ENCODE results near the gene TAF1B.

Gene TAF1B

DNA sequence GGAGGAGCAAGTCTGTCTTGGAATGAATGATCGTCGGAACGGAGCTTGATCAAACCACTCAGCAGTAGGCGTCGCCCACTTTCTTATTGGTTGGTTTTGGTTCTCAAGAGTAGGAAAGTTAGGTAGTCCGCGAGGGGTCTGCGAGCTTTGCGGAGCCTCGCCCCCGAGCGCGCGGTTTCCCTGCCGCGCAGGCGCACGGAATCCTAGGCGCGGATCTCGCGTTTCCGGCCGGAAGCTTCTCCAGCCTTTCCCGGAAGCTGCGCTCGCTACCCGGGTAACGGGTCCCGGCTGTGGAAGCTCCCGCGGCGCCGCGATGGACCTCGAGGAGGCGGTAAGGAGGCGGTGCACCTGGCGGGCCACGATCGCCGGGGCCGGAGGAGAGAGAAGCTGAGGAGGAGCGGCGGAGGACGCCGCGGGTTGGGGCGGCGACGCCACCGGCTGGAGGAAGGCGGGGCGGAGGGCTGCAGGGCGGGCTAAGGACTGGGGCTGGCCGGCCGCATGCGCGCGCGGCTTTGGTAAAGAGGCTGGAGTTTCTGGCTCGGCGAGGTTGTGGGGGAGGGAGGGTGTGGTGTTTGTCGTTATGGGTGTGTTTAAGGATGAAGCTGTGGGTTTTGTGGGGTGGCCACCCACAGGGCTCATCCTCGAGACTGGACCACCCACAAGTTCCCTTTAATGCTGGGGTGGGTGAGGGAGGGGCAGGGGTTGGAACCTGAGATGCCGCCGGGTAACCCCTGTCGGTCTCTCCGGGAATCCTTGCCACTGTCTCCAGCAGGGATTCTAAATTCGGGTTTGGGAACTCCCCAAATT, at the start of gene TAF1B:
Gene TAF1B, plus strand, starts transcription at position 246 of the 807 bp plus-strand sequence. Its CDS starts 68 bp downstream, at position 314.
- no peaks in the 10 kb centered on the region for H4K20me1 ChIP-seq
- peak within 1 kb of the TSS; percentile 74 for H3K4me3 ChIP-seq
- peaks cover 28% of the 10 kb centered on the region for H3K4me1 ChIP-seq
- H3K9me3 ChIP-seq = no peaks in the 10 kb centered on the region
- H3K36me3 ChIP-seq = peaks cover 29% of the 10 kb centered on the region
- no peak for TF ChIP-seq Cebpa-rat (IDR thresholded peaks at IDR 0.05)
- H3K27me3 ChIP-seq = no peaks in the 10 kb centered on the region
- peak within 1 kb of the TSS; percentile 81 for H3K9ac ChIP-seq
- peak within 1 kb of the TSS; percentile 77 for H3K27ac ChIP-seq
- peak within 1 kb of the TSS; percentile 82 for H3K4me2 ChIP-seq

DNA sequence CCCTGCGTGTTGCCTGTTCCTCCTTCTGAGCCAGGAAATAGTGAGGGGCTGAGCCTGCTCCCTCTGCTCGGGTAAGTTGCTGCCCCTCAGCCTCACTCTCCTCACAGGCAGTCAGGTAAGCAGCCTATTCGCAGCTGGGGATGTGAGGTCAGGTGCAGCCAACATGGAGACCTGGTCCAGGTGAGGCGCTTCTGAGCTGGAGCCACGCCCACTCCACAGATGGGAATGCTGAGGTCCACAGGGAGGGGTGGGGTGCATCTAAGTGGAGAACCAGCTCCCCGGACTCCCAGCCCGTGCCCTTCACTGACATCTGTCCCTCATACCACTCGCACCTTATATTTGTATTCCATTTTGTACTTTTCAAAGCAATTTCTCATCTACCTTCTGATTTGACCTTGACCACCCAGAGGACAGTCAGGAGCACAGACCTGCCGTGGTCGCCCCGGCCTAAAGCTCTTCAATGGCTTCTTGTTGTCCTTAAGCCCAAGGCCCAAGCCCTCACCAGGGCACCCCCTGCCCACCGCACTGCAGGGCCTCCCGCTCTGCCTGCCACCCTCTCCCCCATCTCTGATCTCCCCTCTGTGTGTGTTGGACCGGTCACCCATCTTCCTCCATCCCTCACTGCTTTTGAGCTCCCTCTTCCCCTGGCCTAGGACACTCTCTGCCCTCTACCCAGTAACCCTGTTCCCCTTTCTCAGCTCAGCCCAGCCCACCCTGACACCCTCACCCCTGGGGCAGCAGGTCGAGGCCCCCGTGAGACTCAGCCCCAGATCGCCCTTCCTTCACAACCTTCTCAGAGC, 49.2 kb upstream of the TAF1B start:
- H3K9ac ChIP-seq = no peak overlapping the region
- no peaks in the 10 kb centered on the region for H3K27me3 ChIP-seq
- H3K4me2 ChIP-seq = peak overlapping the region; percentile 73
- peaks cover 79% of the 10 kb centered on the region for H3K4me1 ChIP-seq
- no peak for TF ChIP-seq Cebpa-rat (IDR thresholded peaks at IDR 0.05)
- no peak overlapping the region for H3K4me3 ChIP-seq
- peaks cover 12% of the 10 kb centered on the region for H3K9me3 ChIP-seq
- H3K27ac ChIP-seq = peak overlapping the region; percentile 75
- H3K36me3 ChIP-seq = no peaks in the 10 kb centered on the region
- H4K20me1 ChIP-seq = no peaks in the 10 kb centered on the region

DNA sequence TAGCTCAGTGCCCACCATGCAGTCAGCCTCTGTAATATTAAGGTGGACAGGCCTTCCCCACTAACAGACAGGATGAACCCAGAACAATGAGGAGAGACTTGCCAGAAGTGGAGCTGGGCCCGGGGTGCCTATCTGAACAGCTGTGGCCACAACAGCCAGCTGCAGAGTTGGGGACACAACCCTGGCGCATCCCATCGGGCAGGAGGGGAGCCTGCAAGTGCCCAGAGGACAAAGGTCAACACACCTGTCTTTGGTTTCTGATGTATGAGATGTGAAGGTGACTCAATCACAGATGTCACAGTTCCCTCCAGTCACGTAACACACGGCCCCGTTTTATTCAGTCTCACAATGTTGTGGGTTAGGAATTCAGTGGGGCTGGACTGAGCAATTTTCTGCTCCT, 48.2 kb upstream of the TAF1B start:
- Histone ChIP-seq H3K4me2 (no peak overlapping the region), H3K9ac (no peak overlapping the region), H3K4me1 (peaks cover 89% of the 10 kb centered on the region)

DNA sequence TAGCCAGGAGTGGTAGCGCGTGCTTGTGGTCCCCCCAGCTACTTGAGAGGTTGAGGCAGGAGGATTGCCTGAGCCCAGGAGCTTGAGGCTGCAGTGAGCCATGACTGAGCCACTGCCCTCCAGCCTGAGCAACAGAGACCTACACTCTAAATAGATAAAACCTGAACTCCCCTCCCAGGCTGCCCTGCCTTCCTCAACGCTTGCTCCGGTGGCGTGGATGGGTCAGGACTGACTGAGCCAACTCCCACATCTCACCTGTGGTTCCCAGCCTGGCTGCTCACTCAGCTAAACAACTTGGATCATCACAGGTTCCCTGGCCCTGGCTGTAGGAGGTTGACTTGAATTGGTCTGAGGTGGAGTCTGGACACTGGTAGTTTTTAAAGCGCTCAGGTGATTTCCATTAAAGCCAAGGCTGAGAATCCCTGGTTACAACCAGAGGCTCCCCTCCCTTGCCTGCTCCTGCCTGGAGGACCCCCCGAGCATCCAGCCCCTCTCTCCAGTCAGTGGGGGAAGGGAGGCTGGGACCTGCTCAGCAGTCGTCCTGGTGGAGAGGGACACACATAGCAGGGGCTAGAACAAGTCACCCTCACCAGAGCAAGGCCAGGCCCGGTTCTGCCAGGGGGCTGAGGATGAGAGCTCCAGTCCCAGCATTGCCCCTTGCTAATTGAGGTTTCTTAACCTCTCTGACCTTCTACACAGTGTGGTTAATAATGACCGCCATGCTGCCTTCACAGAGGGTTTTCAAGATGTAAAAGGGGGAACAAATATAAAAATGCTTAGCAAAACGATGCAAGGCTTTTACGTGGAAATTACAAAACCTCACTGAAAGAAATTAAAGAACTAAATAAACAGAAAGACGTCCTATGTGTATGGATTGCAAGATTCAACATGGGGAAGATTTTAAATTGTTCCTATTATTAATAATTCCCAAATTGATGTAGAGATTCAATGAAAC, 46.9 kb upstream of the TAF1B start:
- Histone ChIP-seq H4K20me1 (no peaks in the 10 kb centered on the region), H3K27me3 (no peaks in the 10 kb centered on the region), H3K27ac (peak overlapping the region; percentile 18; the same call in 1 of the 2 replicates), H3K9me3 (peaks cover 6% of the 10 kb centered on the region; the same call in 1 of the 2 replicates), H3K9ac (no peak overlapping the region), H3K36me3 (no peaks in the 10 kb centered on the region), H3K4me2 (peak overlapping the region; percentile 91), H3K4me3 (no peak overlapping the region), H3K4me1 (peaks cover 97% of the 10 kb centered on the region)
- no peak for TF ChIP-seq Cebpa-rat (IDR thresholded peaks at IDR 0.05)

More for the DNA sequence above, 48.2 kb upstream of the TAF1B start:
- no peaks in the 10 kb centered on the region for H4K20me1 ChIP-seq
- no peaks in the 10 kb centered on the region for H3K36me3 ChIP-seq
- no peak overlapping the region for H3K4me3 ChIP-seq
- H3K27ac ChIP-seq = peak overlapping the region; percentile 18; the same call in 1 of the 2 replicates
- H3K9me3 ChIP-seq = peaks cover 6% of the 10 kb centered on the region; the same call in 1 of the 2 replicates
- no peaks in the 10 kb centered on the region for H3K27me3 ChIP-seq
- TF ChIP-seq Cebpa-rat (IDR thresholded peaks at IDR 0.05) = no peak

DNA sequence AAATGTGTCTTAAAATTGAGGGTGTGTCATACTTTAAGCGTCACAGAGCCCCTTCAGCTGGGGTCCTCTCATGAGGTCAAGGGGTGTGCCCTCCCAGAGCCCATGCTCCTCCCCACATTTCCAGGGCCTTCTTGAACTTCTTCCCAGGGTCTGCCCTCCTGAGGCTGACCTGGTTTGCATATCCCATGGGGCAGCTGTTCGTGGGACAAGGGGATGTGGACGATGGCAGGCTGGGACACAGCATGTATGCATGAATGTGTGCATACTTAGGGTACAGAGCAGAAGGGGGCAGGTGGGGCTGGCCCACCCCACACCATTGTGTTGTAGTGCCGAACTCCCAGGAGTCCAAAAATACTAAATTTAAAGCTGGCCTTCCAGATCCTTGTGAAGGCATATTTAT, 46.2 kb upstream of the TAF1B start:
- H3K36me3 ChIP-seq = no peaks in the 10 kb centered on the region
- H3K9ac ChIP-seq = no peak overlapping the region
- no peaks in the 10 kb centered on the region for H4K20me1 ChIP-seq
- TF ChIP-seq Cebpa-rat (IDR thresholded peaks at IDR 0.05) = no peak
- peaks cover 6% of the 10 kb centered on the region; the same call in 1 of the 2 replicates for H3K9me3 ChIP-seq
- H3K4me2 ChIP-seq = peak overlapping the region; percentile 91
- H3K27ac ChIP-seq = peak overlapping the region; percentile 68; the same call in 1 of the 2 replicates
- peaks cover 98% of the 10 kb centered on the region for H3K4me1 ChIP-seq
- H3K4me3 ChIP-seq = no peak overlapping the region
- no peaks in the 10 kb centered on the region for H3K27me3 ChIP-seq

DNA sequence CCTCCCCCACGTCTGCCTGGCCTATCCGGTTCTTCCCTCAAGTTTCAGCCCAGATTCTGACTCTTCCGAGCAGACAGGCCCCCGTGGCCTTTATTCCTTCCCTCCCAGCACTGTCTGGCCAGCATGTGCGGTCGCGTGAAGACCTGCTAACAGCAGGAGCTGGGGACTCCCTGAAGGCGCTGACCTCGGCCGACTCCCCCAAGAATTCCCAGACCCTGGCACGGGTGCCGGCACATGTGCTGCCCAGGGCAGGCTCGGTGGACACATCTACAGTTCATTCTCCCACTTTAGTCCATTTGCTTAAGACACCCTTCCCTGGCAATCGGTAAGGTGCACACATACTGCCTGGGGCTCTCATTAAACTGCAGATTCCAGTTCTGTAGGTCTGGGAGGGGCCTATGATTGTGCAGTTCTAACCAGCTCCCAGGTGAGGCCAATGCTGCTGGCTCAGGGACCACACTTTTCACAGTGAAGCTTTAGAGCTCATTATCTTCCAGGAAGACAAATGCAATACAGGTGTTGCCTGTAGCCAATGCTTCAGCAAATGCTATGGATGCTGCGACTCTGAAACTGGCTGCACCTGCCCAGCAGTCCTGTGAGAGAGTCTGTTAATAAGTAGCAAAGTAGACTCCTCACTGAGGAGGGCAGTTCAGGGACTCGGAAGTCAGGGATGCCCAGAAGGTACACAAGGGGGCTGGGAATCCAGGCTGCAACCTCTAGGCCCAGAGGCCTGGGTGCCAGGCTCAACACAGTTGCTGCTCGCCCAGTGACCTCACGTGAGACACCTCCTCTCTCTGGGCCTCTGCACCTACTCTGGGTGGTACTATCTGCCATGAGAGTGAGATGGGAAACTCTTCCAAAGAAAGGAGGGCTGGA, 45.4 kb upstream of the TAF1B start:
- Histone ChIP-seq H3K36me3 (no peaks in the 10 kb centered on the region), H3K4me1 (peaks cover 98% of the 10 kb centered on the region), H3K27ac (peak overlapping the region; percentile 68; the same call in 1 of the 2 replicates), H4K20me1 (no peaks in the 10 kb centered on the region), H3K4me3 (no peak overlapping the region), H3K9me3 (peaks cover 6% of the 10 kb centered on the region; the same call in 1 of the 2 replicates), H3K4me2 (peak overlapping the region; percentile 91), H3K9ac (peak overlapping the region; percentile 52; the same call in 1 of the 2 replicates), H3K27me3 (no peaks in the 10 kb centered on the region)
- TF ChIP-seq Cebpa-rat (IDR thresholded peaks at IDR 0.05) = no peak

DNA sequence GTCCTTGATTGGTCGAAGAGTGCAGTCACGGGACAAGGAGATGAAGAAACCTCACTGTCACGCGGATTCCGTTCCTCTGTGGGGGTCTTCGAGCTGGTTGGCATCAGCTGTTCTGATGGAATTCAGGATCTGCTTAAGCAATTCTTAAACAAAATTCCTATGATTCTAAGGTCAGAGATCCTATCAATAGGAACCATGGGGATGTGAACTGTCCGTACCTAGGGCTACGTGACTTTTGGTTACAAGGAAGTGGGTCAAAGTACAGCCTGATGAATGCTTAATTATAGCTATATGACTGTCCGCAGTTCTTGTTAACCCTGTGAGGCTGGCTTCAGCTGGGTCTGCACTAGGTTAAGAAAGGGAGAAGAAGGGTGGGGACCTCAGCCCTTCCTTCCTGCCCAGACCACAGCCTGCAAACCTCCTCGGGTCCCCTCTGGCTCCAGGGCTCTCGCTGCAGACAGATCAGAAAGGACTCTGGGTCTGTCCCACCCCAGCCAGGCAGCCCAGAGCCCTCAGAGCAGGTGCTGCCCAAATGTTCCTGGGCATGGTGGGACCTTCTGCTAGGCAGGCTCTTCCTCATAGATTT, 44.2 kb upstream of the TAF1B start:
- no peaks in the 10 kb centered on the region for H4K20me1 ChIP-seq
- no peaks in the 10 kb centered on the region for H3K27me3 ChIP-seq
- H3K9me3 ChIP-seq = no peaks in the 10 kb centered on the region
- no peak for TF ChIP-seq Cebpa-rat (IDR thresholded peaks at IDR 0.05)
- peak overlapping the region; percentile 55 for H3K4me3 ChIP-seq
- H3K36me3 ChIP-seq = no peaks in the 10 kb centered on the region
- H3K4me2 ChIP-seq = peak overlapping the region; percentile 91
- H3K4me1 ChIP-seq = peaks cover 89% of the 10 kb centered on the region
- H3K9ac ChIP-seq = peak overlapping the region; percentile 52
- H3K27ac ChIP-seq = peak overlapping the region; percentile 68
